Common myeloid progenitor, CD34-positive (primary cell): ENCODE measurements around the gene PHYHD1.
A peak's percentile ranks its signal among the peaks of the same experiment; 100 is the strongest.

Experiments used
- CTCF ChIA-PET: fragments of 350-600 bp; sonication (Branson Sonifier 250); formaldehyde crosslinking; loops from one replicate; lab custom pipeline; 2021; ENCODE audit warnings: antibody characterized with exemption; lab: Charles Lee
- POLR2A ChIA-PET: fragments of 350-600 bp; sonication (Branson Sonifier 250); formaldehyde crosslinking; loops from one replicate; lab custom pipeline; 2021; ENCODE audit warnings: antibody characterized with exemption; lab: Charles Lee
- DNase-seq, 3 donors: peaks; one replicate each; pipeline versions ENCODE4 v3.0.0 to v3.0.0-alpha.2; 2013
- H3K27ac ChIP-seq, 2 experiments: 1 replicate in 1 of 2; 2 replicates in 1 of 2; pipeline ENCODE4 v1.7.0; 2013; ENCODE audit warnings: inconsistent platforms in 2 of 2, low read length in 2 of 2, mild to moderate bottlenecking in 2 of 2, low read depth in 1 of 2, moderate library complexity in 1 of 2; ENCODE audit not compliant: severe bottlenecking in 2 of 2, insufficient read depth in 1 of 2, poor library complexity in 1 of 2
- H3K27me3 ChIP-seq, 5 experiments: replicated peaks in 2 of 5; 1 replicate in 3 of 5; 2 replicates in 2 of 5; pipeline versions ENCODE4 v1.6.1 to v1.7.0; 2013; ENCODE audit warnings: low read length in 4 of 5, mild to moderate bottlenecking in 2 of 5, moderate library complexity in 2 of 5, inconsistent platforms in 1 of 5; ENCODE audit not compliant: insufficient read depth in 5 of 5, control insufficient read depth in 4 of 5
- H3K36me3 ChIP-seq, 4 experiments: 1 replicate in 2 of 4; 2 replicates in 2 of 4; pipeline versions ENCODE4 v1.6.1 to v1.7.0; 2013; ENCODE audit warnings: low read length in 3 of 4, control low read depth in 1 of 4, mild to moderate bottlenecking in 1 of 4; ENCODE audit not compliant: control insufficient read depth in 4 of 4, insufficient read depth in 4 of 4
- H3K4me1 ChIP-seq, 4 experiments: 1 replicate in 3 of 4; 2 replicates in 1 of 4; pipeline versions ENCODE4 v1.6.1 to v1.7.1; 2013; ENCODE audit warnings: low read length in 3 of 4, mild to moderate bottlenecking in 3 of 4, control low read depth in 1 of 4, inconsistent platforms in 1 of 4, moderate library complexity in 1 of 4; ENCODE audit not compliant: control insufficient read depth in 4 of 4, insufficient read depth in 4 of 4; ENCODE audit errors: control extremely low read depth in 1 of 4
- H3K4me3 ChIP-seq, 7 experiments: 1 replicate in 4 of 7; 2 replicates in 3 of 7; pipeline versions ENCODE4 v1.5.1 to v1.7.0; 2013; ENCODE audit warnings: mild to moderate bottlenecking in 7 of 7, low read length in 6 of 7, moderate library complexity in 6 of 7, inconsistent platforms in 2 of 7, low read depth in 2 of 7, control low read depth in 1 of 7; ENCODE audit not compliant: insufficient read depth in 4 of 7, control insufficient read depth in 1 of 7; ENCODE audit errors: extremely low read depth in 1 of 7
- H3K9me3 ChIP-seq, 5 experiments: 1 replicate in 4 of 5; 2 replicates in 1 of 5; pipeline versions ENCODE4 v1.6.1 to v1.7.1; 2013; ENCODE audit warnings: low read length in 4 of 5, mild to moderate bottlenecking in 2 of 5, inconsistent platforms in 1 of 5, low read depth in 1 of 5, moderate library complexity in 1 of 5; ENCODE audit not compliant: control insufficient read depth in 4 of 5, insufficient read depth in 2 of 5; ENCODE audit errors: control extremely low read depth in 1 of 5
- WGBS: methylation state at CpG from one replicate; pipeline ENCODE4 v1.1.5; 2013; ENCODE audit not compliant: insufficient coverage; 5-methylcytosine and 5-hydroxymethylcytosine counted together

PHYHD1 gene

GRCh38 chr9:128901379-128901778, 19.4 kb upstream of the PHYHD1 start:
- Histone ChIP-seq H3K9me3 (no peaks in the 10 kb centered on the region), H3K36me3 (peaks cover 0 to 2% (median 0%) of the 10 kb centered on the region in 4 experiments), H3K4me3 (no peak overlapping the region), H3K27me3 (no peaks in the 10 kb centered on the region), H3K27ac (peak overlapping the region in 1 of 2 experiments; percentile 60), H3K4me1 (peaks cover 8 to 60% (median 49%) of the 10 kb centered on the region in 4 experiments)
- no peak for DNase-seq
- CTCF ChIA-PET, result interaction anchor here (1.1 to 1.7 kb wide), 4 partner anchors 15 to 27 kb away, joined by 3 to 7 read pairs (median 4); partner anchors contain the start of gene PHYHD1
- 85% methylated on average over 5 of the region's 7 CpGs for WGBS
- POLR2A ChIA-PET, result no interaction called here

GRCh38 chr9:128901822-128902221, 19.0 kb upstream of the PHYHD1 start:
- H3K27me3 ChIP-seq, result no peaks in the 10 kb centered on the region
- CTCF ChIA-PET, result interaction anchor here (1.1 to 1.7 kb wide), 3 partner anchors 16 to 26 kb away, joined by 3 to 7 read pairs (median 5); no protein-coding TSS in a partner anchor
- H3K36me3 ChIP-seq, result peaks cover 0 to 3% (median 1%) of the 10 kb centered on the region in 4 experiments
- POLR2A ChIA-PET, result interaction anchor here (0.6 kb wide), 1 partner anchor 23 kb away, joined by 3 read pairs; no protein-coding TSS in a partner anchor
- H3K27ac ChIP-seq, result peak overlapping the region in 1 of 2 experiments; percentile 54
- H3K9me3 ChIP-seq, result no peaks in the 10 kb centered on the region
- peaks cover 8 to 60% (median 49%) of the 10 kb centered on the region in 4 experiments for H3K4me1 ChIP-seq
- H3K4me3 ChIP-seq, result peak overlapping the region in 1 of 7 experiments; percentile 38
- 90% methylated on average over 2 of the region's 5 CpGs for WGBS
- DNase-seq, result no peak

GRCh38 chr9:128902351-128903078, 18.3 kb upstream of the PHYHD1 start:
- ChIA-PET POLR2A (interaction anchor here (0.6 kb wide), 2 partner anchors 22 to 59 kb away, joined by 3 read pairs; no protein-coding TSS in a partner anchor), CTCF (interaction anchor here (1.1 to 1.2 kb wide), 2 partner anchors 16 to 25 kb away, joined by 3 to 4 read pairs; no protein-coding TSS in a partner anchor)
- H3K4me3 ChIP-seq, result peak overlapping the region in 4 of 7 experiments; percentile 12 to 40 (median 26)
- peak overlapping the region in 1 of 2 experiments; percentile 54 for H3K27ac ChIP-seq
- no peaks in the 10 kb centered on the region for H3K27me3 ChIP-seq
- 48% methylated on average over 16 of the region's 23 CpGs for WGBS
- DNase-seq, result peak; percentile 71 to 96 (median 92)
- H3K4me1 ChIP-seq, result peaks cover 8 to 60% (median 49%) of the 10 kb centered on the region in 4 experiments
- no peaks in the 10 kb centered on the region for H3K9me3 ChIP-seq
- peaks cover 0 to 10% (median 5%) of the 10 kb centered on the region in 4 experiments for H3K36me3 ChIP-seq

GRCh38 chr9:128903079-128903461, 17.7 kb upstream of the PHYHD1 start:
- Histone ChIP-seq H3K27me3 (no peaks in the 10 kb centered on the region), H3K4me1 (peaks cover 8 to 58% (median 49%) of the 10 kb centered on the region in 4 experiments), H3K27ac (peak overlapping the region in 1 of 2 experiments; percentile 54), H3K9me3 (no peaks in the 10 kb centered on the region), H3K36me3 (peaks cover 3 to 16% (median 8%) of the 10 kb centered on the region in 4 experiments), H3K4me3 (peak overlapping the region in 1 of 7 experiments; percentile 23)
- DNase-seq, result no peak
- POLR2A ChIA-PET, result no interaction called here
- no CpG with 5 or more reads among the region's 2 CpGs for WGBS
- CTCF ChIA-PET, result interaction anchor here (0.6 to 1.2 kb wide), 3 partner anchors 15 to 268 kb away, joined by 3 to 4 read pairs (median 3); no protein-coding TSS in a partner anchor

GRCh38 chr9:128903871-128904620, 16.7 kb upstream of the PHYHD1 start:
- WGBS, result 96% methylated on average over 9 of the region's 10 CpGs
- Histone ChIP-seq H3K4me3 (no peak overlapping the region), H3K27ac (no peak overlapping the region), H3K4me1 (peaks cover 8 to 49% (median 40%) of the 10 kb centered on the region in 4 experiments), H3K9me3 (no peaks in the 10 kb centered on the region), H3K27me3 (no peaks in the 10 kb centered on the region), H3K36me3 (peaks cover 3 to 26% (median 14%) of the 10 kb centered on the region in 4 experiments)
- ChIA-PET CTCF (interaction anchor here (0.6 kb wide), 1 partner anchor 269 kb away, joined by 3 read pairs; no protein-coding TSS in a partner anchor), POLR2A (no interaction called here)
- DNase-seq, result no peak

GRCh38 chr9:128905964-128906363, 14.8 kb upstream of the PHYHD1 start:
- Histone ChIP-seq H3K27ac (no peak overlapping the region), H3K4me1 (peaks cover 0 to 31% (median 23%) of the 10 kb centered on the region in 4 experiments)
- POLR2A ChIA-PET, result interaction anchor here (0.6 kb wide), 1 partner anchor 38 kb away, joined by 3 read pairs; no protein-coding TSS in a partner anchor

More at GRCh38 chr9:128905964-128906363, 14.8 kb upstream of the PHYHD1 start:
- no peak for DNase-seq
- CTCF ChIA-PET, result interaction anchor here (1.1 to 1.7 kb wide), 2 partner anchors 13 to 22 kb away, joined by 3 to 9 read pairs; no protein-coding TSS in a partner anchor
- peaks cover 5 to 40% (median 26%) of the 10 kb centered on the region in 4 experiments for H3K36me3 ChIP-seq
- H3K27me3 ChIP-seq, result no peaks in the 10 kb centered on the region
- no CpG with 5 or more reads among the region's 7 CpGs for WGBS
- no peak overlapping the region for H3K4me3 ChIP-seq
- no peaks in the 10 kb centered on the region for H3K9me3 ChIP-seq
